Myocyte (in vitro differentiated cells): ENCODE results near the gene TMEM161A. TPM values are rescaled to one million over a fixed set of nuclear protein-coding genes. Genes with fewer than 3 reads are reported as not detected.
A peak's percentile ranks its signal among the peaks of the same experiment; 100 is the strongest.

ENCODE experiments used
- DNase-seq: peaks from one replicate; pipeline ENCODE4 v3.0.0-alpha.2; 2012; ENCODE audit warnings: low read depth
- total RNA-seq: library from RNA; depleted of rRNA; stranded (reverse); fragments of >200 nt; gene quantifications from 2 replicates; pipeline ENCODE4 v1.2.3, GENCODE V29; 2014

Gene TMEM161A
- total RNA-seq, 1 donor from 2014 or later, result 38.0 TPM

GRCh38 chr19:19098084-19098702 is 40.1 kb downstream of the TMEM161A start:
- DNase-seq, result no peak

GRCh38 chr19:19096641-19097627 is 41.3 kb downstream of the TMEM161A start:
- no peak for DNase-seq

- DNase-seq, result no peak
Observed at GRCh38 chr19:19095691-19096090, 42.6 kb downstream of the TMEM161A start.

- no peak for DNase-seq
Observed at GRCh38 chr19:19094513-19094912, 43.8 kb downstream of the TMEM161A start.

GRCh38 chr19:19087676-19088075 is 50.6 kb downstream of the TMEM161A start:
- peak; percentile 47 for DNase-seq

GRCh38 chr19:19083413-19084178 is 54.7 kb downstream of the TMEM161A start:
- no peak for DNase-seq

GRCh38 chr19:19081642-19082151 is 56.6 kb downstream of the TMEM161A start:
- peak; percentile 17 for DNase-seq

GRCh38 chr19:19079571-19079970 is 58.7 kb downstream of the TMEM161A start:
- no peak for DNase-seq

GRCh38 chr19:19078801-19079200 is 59.5 kb downstream of the TMEM161A start:
- DNase-seq, result no peak

- DNase-seq, result no peak
Observed at GRCh38 chr19:19077103-19077502, 61.2 kb downstream of the TMEM161A start.

- DNase-seq, result no peak
Observed at GRCh38 chr19:19076476-19076875, 61.8 kb downstream of the TMEM161A start.

- DNase-seq, result no peak
Observed at GRCh38 chr19:19075126-19075525, 63.2 kb downstream of the TMEM161A start.

- no peak for DNase-seq
Observed at GRCh38 chr19:19074196-19074882, 63.9 kb downstream of the TMEM161A start.

GRCh38 chr19:19071897-19072296 is 66.4 kb downstream of the TMEM161A start:
- no peak for DNase-seq

Other genes with a start within 250 kb of the TMEM161A start
- 16.8 and 30.6 TPM in 2 replicates for gene CERS1, start 242.3 kb downstream of the TMEM161A start, total RNA-seq
- 328 and 338 TPM in 2 replicates for gene COPE, start 219.1 kb downstream of the TMEM161A start, total RNA-seq
- gene DDX49, start 218.8 kb downstream of the TMEM161A start, total RNA-seq, result 47.1 and 55.0 TPM in 2 replicates
- gene HOMER3, start 197.3 kb downstream of the TMEM161A start, total RNA-seq, result 203 and 240 TPM in 2 replicates
- 90.9 and 101 TPM in 2 replicates for gene SUGP2, start 105.0 kb downstream of the TMEM161A start, total RNA-seq
- 51.4 and 55.8 TPM in 2 replicates for gene ARMC6, start 104.9 kb downstream of the TMEM161A start, total RNA-seq
- 24.6 and 28.1 TPM in 2 replicates for gene SLC25A42, start 74.5 kb downstream of the TMEM161A start, total RNA-seq
- gene MEF2B, start 31.8 kb upstream of the TMEM161A start, total RNA-seq, result not detected in 2 replicates
- 12.7 and 15.4 TPM in 2 replicates for gene BORCS8, start 53.7 kb upstream of the TMEM161A start, total RNA-seq
- gene RFXANK, start 53.8 kb upstream of the TMEM161A start, total RNA-seq, result 46.4 and 55.4 TPM in 2 replicates
- 6.9 and 9.7 TPM in 2 replicates for gene NR2C2AP, start 64.9 kb upstream of the TMEM161A start, total RNA-seq
- 0.05 TPM in 1 of 2 replicates, not detected in the other for gene NCAN, start 73.5 kb upstream of the TMEM161A start, total RNA-seq
- gene TM6SF2, start 134.8 kb upstream of the TMEM161A start, total RNA-seq, result 0.13 and 0.21 TPM in 2 replicates
- 32.6 and 36.4 TPM in 2 replicates for gene SUGP1, start 182.0 kb upstream of the TMEM161A start, total RNA-seq
- 32.0 and 40.3 TPM in 2 replicates for gene MAU2, start 182.4 kb upstream of the TMEM161A start, total RNA-seq